Hepatocyte (in vitro differentiated cells): ENCODE results near the gene SH3RF1. TPM values are rescaled to one million over a fixed set of nuclear protein-coding genes. Genes with fewer than 3 reads are reported as not detected.

Source experiments
- DNase-seq: peaks from one replicate; pipeline ENCODE4 v3.0.0-alpha.2; 2016; ENCODE audit warnings: low spot score
- H2AFZ ChIP-seq: fragments of 200-600 bp; sonication (generic); 2 replicates; pipeline ENCODE4 v1.6.0; 2016; ENCODE audit warnings: antibody characterized with exemption, mild to moderate bottlenecking
- H3K27ac ChIP-seq: fragments of 200-600 bp; sonication (generic); 2 replicates; pipeline ENCODE4 v1.5.1; 2016; ENCODE audit warnings: mild to moderate bottlenecking
- H3K27me3 ChIP-seq: fragments of 200-600 bp; sonication (generic); 2 replicates; pipeline ENCODE4 v1.6.1; 2016
- H3K36me3 ChIP-seq: fragments of 200-600 bp; sonication (generic); replicated peaks from 2 replicates; pipeline ENCODE4 v1.5.1; 2016; ENCODE audit warnings: low read depth; ENCODE audit not compliant: insufficient read depth
- H3K4me1 ChIP-seq: fragments of 200-600 bp; sonication (generic); 2 replicates; pipeline ENCODE4 v1.5.1; 2016; ENCODE audit warnings: mild to moderate bottlenecking, moderate library complexity; ENCODE audit not compliant: insufficient read depth
- H3K4me2 ChIP-seq: fragments of 200-600 bp; sonication (generic); 2 replicates; pipeline ENCODE4 v1.6.0; 2016
- H3K4me3 ChIP-seq: fragments of 200-600 bp; sonication (generic); 2 replicates; pipeline ENCODE4 v1.5.1; 2016; ENCODE audit warnings: mild to moderate bottlenecking
- H3K79me2 ChIP-seq: fragments of 200-600 bp; sonication (generic); 2 replicates; pipeline ENCODE4 v1.6.0; 2017; ENCODE audit warnings: mild to moderate bottlenecking
- H3K9me2 ChIP-seq: fragments of 200-600 bp; sonication (generic); replicated peaks from 2 replicates; pipeline ENCODE4 v1.6.0; 2017; ENCODE audit warnings: mild to moderate bottlenecking; ENCODE audit not compliant: insufficient read depth
- H3K9me3 ChIP-seq: fragments of 200-600 bp; sonication (generic); 2 replicates; pipeline ENCODE4 v1.5.1; 2016; ENCODE audit warnings: low read depth, mild to moderate bottlenecking
- H4K20me1 ChIP-seq: fragments of 200-600 bp; sonication (generic); 2 replicates; pipeline ENCODE4 v1.6.0; 2016; ENCODE audit warnings: mild to moderate bottlenecking; ENCODE audit not compliant: insufficient read depth, poor library complexity, severe bottlenecking
- CTCF ChIP-seq: fragments of 200-600 bp; sonication (generic); IDR thresholded peaks from 2 replicates; pipeline ENCODE4 v1.5.1; 2016; ENCODE audit warnings: antibody characterized with exemption, mild to moderate bottlenecking; ENCODE audit not compliant: poor library complexity
- EZH2 ChIP-seq: fragments of 200-600 bp; sonication (generic); IDR thresholded peaks from 2 replicates; pipeline ENCODE4 v1.6.1; 2016; ENCODE audit warnings: antibody characterized with exemption, mild to moderate bottlenecking, borderline replicate concordance
- EZH2phosphoT487 ChIP-seq: fragments of 200-600 bp; sonication (generic); IDR thresholded peaks from one replicate; pipeline ENCODE4 v1.6.1; 2018; ENCODE audit warnings: antibody characterized with exemption, mild to moderate bottlenecking, low read depth, moderate library complexity; ENCODE audit not compliant: unreplicated experiment, severe bottlenecking
- WGBS: methylation state at CpG from one replicate; pipeline ENCODE4 v1.1.6; 2016; ENCODE audit warnings: low lambda C conversion rate; ENCODE audit errors: missing lambda C conversion rate; 5-methylcytosine and 5-hydroxymethylcytosine counted together
- polyA plus RNA-seq: library from polyadenylated mRNA; unstranded; fragments of >200 nt; fragmentation: Nextera tagmentation; extraction: Ambion mirVana; gene quantifications from 2 replicates; pipeline ENCODE4 v1.2.1, GENCODE V29; 2016
- total RNA-seq: library from RNA; depleted of rRNA; stranded (reverse); fragments of >200 nt; gene quantifications from 2 replicates; pipeline ENCODE4 v1.2.3, GENCODE V29; 2014

Gene SH3RF1
- total and polyA plus RNA-seq, 2 experiments from 2014 or later, result 15.5 to 16.4 TPM

DNA sequence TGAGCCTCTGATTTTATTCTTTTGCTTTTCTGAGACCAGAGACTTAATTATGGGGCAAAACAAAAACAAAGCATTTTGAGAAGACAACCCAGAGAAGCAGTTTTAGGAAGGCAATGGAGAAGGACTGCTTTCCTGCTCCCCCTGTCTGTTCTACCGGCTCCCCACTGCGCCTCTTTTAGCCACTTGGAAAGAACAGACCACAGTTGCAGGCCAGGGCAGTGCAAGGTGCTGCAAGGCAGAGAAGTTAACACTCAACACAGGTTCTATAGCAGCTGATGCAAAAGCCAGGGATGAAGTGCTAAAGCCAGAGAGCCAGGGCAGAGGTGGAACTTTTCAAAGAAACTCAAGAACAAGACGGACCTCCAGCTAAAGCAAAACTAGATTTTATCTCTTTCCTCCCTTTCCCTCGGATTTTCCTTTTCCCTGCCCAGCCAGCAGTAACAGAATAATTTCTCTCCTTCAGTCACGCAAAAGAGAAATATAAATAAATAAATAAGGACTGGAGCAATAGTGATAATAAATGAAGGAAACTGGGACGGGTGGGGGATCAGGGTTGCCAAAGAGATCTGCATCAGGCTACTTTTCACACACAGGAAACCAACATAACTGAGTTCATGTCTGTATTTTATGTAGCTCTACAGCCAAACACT is 10.4 kb downstream of the SH3RF1 start:
- Histone ChIP-seq H3K9me2 (no peaks in the 10 kb centered on the region), H3K4me3 (no peak overlapping the region), H3K36me3 (no peaks in the 10 kb centered on the region), H3K27me3 (no peaks in the 10 kb centered on the region), H2AFZ (no peak overlapping the region), H4K20me1 (peaks cover 13% of the 10 kb centered on the region), H3K4me1 (peaks cover 28% of the 10 kb centered on the region), H3K79me2 (peaks cover 100% of the 10 kb centered on the region), H3K4me2 (no peak overlapping the region), H3K9me3 (no peaks in the 10 kb centered on the region), H3K27ac (no peak overlapping the region)
- 75% methylated on average over 6 of the region's 6 CpGs for WGBS
- no peak for DNase-seq
- TF ChIP-seq EZH2phosphoT487 (no peak), EZH2 (no peak), CTCF (no peak)

GRCh38 chr4:169259271-169259670 is 11.5 kb downstream of the SH3RF1 start:
- peaks cover 35% of the 10 kb centered on the region for H3K4me1 ChIP-seq
- DNase-seq, result no peak
- H3K27me3 ChIP-seq, result no peaks in the 10 kb centered on the region
- H3K9me3 ChIP-seq, result no peaks in the 10 kb centered on the region
- no peak overlapping the region for H2AFZ ChIP-seq
- no peak overlapping the region for H3K4me2 ChIP-seq
- H3K4me3 ChIP-seq, result no peak overlapping the region
- H3K36me3 ChIP-seq, result no peaks in the 10 kb centered on the region
- H3K27ac ChIP-seq, result no peak overlapping the region
- H3K79me2 ChIP-seq, result peaks cover 100% of the 10 kb centered on the region
- TF ChIP-seq EZH2 (no peak), CTCF (no peak), EZH2phosphoT487 (no peak)
- WGBS, result 95% methylated on average over 6 of the region's 6 CpGs
- peaks cover 13% of the 10 kb centered on the region for H4K20me1 ChIP-seq
- H3K9me2 ChIP-seq, result no peaks in the 10 kb centered on the region

- TF ChIP-seq CTCF (no peak), EZH2 (no peak)
- Histone ChIP-seq H3K9me2 (no peaks in the 10 kb centered on the region), H3K79me2 (peaks cover 100% of the 10 kb centered on the region), H4K20me1 (peaks cover 13% of the 10 kb centered on the region), H3K9me3 (no peaks in the 10 kb centered on the region), H3K4me2 (no peak overlapping the region), H3K4me3 (no peak overlapping the region), H2AFZ (no peak overlapping the region), H3K27me3 (no peaks in the 10 kb centered on the region), H3K27ac (no peak overlapping the region), H3K4me1 (peaks cover 44% of the 10 kb centered on the region), H3K36me3 (no peaks in the 10 kb centered on the region)
- WGBS, result 83% methylated on average over 1 of the region's 1 CpG
- no peak for DNase-seq
Observed at GRCh38 chr4:169258141-169258540, 12.6 kb downstream of the SH3RF1 start.
